GM12864 (cell line): Measurements from ENCODE around the gene CDADC1.

ENCODE experiments used
- DNase-seq: peaks from one replicate; pipeline ENCODE4 v3.0.0-alpha.2; 2011; ENCODE audit warnings: low read depth
- H3K4me3 ChIP-seq: 2 replicates; pipeline ENCODE4 v1.5.1; 2011; ENCODE audit warnings: mild to moderate bottlenecking, low read depth, low read length, control low read depth
- TF ChIP-seq, protein P1 (sequence below): IDR thresholded peaks from 2 replicates; pipeline ENCODE4 v1.5.1; 2011; ENCODE audit warnings: low read depth, mild to moderate bottlenecking, moderate library complexity, low read length, control low read depth, inconsistent platforms; ENCODE audit errors: missing control alignments

The CDADC1 gene

DNA sequence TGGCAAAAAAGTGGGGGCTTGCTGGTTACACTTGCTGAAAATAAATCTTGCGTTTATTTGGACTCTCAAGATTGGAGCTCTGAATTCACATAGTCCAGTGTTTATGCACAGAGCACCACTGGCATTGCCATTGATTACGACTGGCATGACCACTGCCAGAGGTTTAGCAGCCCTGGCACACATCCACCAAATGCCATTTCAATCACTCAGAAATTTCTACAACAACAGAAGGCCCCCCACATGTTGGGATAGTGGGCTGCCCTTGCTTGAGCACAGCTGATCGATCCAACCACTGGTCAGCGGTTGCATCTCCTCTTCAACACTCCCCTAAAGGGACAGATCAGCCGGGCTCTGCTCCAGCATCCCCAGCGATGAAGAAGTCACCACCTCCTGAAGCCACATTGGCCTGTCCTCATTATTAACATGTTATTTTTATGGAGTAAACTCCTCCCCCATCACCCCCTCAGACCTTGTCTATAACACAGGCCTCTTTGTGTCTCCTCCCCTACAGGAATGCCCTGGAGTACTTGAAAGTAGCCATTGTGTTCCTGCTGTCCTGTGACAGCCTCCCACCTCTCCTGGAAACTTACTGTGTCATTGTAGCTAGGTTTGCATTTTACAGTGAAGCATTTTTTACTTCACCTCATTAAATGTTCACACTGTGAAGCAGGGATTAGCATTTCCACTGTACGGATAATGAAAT, 51.3 kb downstream of the CDADC1 start:
- DNase-seq = no peak
- TF ChIP-seq, protein P1, sequence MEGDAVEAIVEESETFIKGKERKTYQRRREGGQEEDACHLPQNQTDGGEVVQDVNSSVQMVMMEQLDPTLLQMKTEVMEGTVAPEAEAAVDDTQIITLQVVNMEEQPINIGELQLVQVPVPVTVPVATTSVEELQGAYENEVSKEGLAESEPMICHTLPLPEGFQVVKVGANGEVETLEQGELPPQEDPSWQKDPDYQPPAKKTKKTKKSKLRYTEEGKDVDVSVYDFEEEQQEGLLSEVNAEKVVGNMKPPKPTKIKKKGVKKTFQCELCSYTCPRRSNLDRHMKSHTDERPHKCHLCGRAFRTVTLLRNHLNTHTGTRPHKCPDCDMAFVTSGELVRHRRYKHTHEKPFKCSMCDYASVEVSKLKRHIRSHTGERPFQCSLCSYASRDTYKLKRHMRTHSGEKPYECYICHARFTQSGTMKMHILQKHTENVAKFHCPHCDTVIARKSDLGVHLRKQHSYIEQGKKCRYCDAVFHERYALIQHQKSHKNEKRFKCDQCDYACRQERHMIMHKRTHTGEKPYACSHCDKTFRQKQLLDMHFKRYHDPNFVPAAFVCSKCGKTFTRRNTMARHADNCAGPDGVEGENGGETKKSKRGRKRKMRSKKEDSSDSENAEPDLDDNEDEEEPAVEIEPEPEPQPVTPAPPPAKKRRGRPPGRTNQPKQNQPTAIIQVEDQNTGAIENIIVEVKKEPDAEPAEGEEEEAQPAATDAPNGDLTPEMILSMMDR = no peak
- H3K4me3 ChIP-seq = no peak overlapping the region

DNA sequence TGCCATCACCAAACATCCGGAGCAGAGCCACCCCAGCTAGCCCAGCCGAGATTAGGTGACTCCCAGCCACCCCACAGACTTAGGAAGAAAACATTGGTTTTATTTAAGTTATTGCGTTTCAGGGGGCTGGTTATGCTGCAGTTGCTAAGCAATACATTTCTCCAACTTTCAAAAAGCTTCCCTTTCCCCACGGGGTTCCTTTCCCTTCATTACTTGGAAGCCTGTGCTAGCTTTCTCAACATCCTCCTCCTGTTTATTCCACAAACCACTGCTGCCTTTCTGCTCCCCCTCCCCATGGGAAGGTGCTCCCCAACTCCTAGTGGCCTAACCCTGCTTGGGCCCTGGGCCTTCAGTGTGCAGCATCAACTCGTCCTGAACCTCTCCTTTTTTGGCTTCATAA, 52.6 kb downstream of the CDADC1 start:
- TF ChIP-seq, protein P1 = peak; percentile 1
- DNase-seq = no peak
- no peak overlapping the region for H3K4me3 ChIP-seq

DNA sequence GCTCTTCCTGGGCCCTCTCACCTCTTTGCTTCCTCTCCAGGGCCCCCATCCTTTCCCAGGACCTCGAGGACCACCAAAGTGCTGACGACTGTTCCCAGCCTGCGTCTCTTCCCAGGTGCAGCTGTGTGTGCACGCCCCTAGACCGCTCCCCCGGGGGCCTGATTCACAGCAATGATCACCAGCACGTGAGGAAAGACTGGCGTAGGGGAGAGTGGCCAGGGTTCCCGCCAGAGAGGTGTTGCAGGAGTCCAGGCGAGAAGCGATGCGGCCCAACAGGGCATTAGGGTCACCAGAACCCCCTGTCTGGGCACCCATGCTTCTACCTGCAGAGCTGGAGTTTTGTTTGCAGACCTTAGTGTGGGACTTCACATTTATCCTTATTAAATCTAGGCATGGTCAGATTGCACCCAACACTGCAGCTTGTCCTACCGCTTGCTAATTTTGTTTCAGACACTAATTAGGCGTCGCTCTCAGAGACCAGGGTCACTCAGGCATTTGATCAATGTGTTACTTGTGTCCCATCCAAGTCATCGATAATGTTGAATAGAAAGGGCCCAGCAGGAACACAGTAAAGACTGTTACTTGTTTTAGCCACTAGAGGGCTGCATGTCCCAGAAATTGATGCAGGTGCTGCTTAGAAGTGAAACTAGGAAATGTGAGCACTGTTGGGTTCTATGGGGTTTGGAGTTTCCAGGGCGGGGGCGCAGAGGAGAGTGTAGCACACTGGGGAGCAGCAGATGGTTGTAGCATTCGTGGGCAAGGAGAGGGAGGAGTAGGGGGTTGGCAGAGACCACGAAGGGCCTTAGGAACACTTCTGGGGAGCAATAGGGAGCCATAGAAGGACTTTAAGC, 53.2 kb downstream of the CDADC1 start:
- TF ChIP-seq, protein P1 = peak; percentile 83
- H3K4me3 ChIP-seq = peak overlapping the region; percentile 32

DNA sequence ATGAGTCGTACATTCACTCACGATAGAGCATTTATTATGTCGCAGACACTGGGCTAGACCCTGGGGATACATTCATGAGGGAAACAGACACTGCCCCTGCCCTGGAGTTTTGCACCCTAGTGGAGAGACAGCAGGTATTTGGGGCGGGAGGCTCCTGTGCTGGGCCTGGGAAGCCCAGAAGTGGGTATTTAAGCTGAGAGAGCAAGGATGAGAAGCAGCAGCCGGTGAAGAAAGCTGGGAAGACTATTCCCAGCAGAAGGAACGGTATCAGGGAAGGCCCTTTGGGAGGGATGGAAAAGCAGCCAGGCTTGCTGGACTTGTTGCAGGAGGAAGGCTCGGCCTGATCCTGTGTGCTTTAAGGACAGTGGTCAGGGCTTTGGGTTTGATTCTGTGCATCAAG, 54.5 kb downstream of the CDADC1 start:
- TF ChIP-seq, protein P1 = no peak
- DNase-seq = no peak
- H3K4me3 ChIP-seq = no peak overlapping the region

More for the DNA sequence above, 53.2 kb downstream of the CDADC1 start:
- peak; percentile 66 for DNase-seq

DNA sequence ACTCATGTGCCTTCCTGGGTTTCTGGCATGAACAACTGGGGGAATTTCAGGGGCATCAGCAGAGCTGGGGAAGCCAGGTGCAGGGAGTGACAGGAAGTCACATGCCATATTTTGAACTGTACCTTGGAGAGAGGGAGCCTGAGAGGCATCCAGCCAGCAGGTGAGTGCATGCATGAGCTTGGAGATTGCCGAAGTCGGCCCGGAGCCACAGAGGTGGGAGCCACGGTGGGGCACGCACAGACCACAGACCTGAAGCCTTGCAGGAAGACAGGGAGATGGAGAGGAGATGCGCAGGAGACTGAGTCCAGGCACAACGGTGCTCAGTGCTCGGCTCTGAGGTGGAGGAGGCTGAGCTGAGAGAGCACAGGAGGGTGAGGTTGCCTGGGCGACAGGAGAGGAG, 55.1 kb downstream of the CDADC1 start:
- DNase-seq = no peak
- TF ChIP-seq, protein P1 = no peak
- H3K4me3 ChIP-seq = no peak overlapping the region

DNA sequence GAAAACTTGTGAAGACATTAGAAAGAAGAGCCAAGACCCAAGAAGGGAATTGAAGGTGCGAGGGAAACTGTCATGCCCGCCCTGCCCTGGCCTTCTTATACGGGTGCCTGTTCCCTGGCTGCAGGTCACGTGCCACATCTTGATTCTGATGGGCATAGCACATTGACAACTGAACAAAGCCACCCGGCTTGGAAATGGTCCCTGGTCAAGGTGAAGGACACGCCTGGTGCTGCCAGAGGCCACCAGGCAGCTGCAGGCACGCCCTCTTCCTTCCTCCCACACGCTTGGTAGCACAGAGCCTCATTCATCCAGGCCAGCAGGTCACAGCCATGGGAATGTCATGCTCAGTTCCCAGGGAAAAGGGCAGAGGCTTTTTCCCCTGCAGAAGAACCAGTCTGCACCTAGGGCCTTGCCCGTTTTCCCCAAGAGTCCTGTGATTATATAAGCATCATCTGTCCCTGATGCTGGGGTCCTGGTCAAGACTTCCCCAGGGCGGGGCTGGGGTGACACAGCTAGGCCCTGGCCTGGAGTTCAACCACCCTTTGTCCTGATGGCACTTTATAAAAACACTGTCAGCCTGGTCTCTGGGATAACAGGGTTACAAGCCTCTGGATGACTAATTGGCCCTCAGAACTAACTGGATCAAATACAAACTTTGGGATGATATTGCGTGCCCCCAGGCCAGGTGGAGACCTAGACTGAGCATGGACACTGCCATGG, 56.0 kb downstream of the CDADC1 start:
- DNase-seq = no peak
- TF ChIP-seq, protein P1 = no peak
- H3K4me3 ChIP-seq = no peak overlapping the region
